PFSK-1 (cell line): ENCODE measurements around the gene ZNF644.

Source experiments
- FOXP2 ChIP-seq: optimal IDR thresholded peaks from 2 replicates; pipeline ENCODE3; 2011; ENCODE audit warnings: borderline replicate concordance, control low read depth, inconsistent platforms; ENCODE audit not compliant: insufficient read depth; ENCODE audit errors: extremely low read length, extremely low read depth
- POLR2AphosphoS5 ChIP-seq: IDR thresholded peaks from 2 replicates; pipeline ENCODE4 v1.6.1; 2012; ENCODE audit warnings: low read depth, mild to moderate bottlenecking, control low read depth, low read length, moderate library complexity
- SIN3A ChIP-seq: IDR thresholded peaks from 2 replicates; pipeline ENCODE4 v1.6.1; 2012; ENCODE audit warnings: mild to moderate bottlenecking, low read length, moderate library complexity, borderline replicate concordance; ENCODE audit not compliant: insufficient read depth
- TAF1 ChIP-seq: IDR thresholded peaks from 2 replicates; pipeline ENCODE4 v1.6.1; 2012; ENCODE audit warnings: low read length, control low read depth, borderline replicate concordance; ENCODE audit not compliant: insufficient read depth
- TF ChIP-seq, protein P1 (sequence below), 2 experiments: IDR thresholded peaks; 2 replicates each; pipeline versions ENCODE4 v1.6.1 to v1.8.0; 2011 to 2012; ENCODE audit warnings: low read depth in 2 of 2, low read length in 2 of 2, control low read depth in 1 of 2, inconsistent platforms in 1 of 2, mild to moderate bottlenecking in 1 of 2, moderate library complexity in 1 of 2; ENCODE audit not compliant: insufficient read depth in 1 of 2

ZNF644 gene

DNA sequence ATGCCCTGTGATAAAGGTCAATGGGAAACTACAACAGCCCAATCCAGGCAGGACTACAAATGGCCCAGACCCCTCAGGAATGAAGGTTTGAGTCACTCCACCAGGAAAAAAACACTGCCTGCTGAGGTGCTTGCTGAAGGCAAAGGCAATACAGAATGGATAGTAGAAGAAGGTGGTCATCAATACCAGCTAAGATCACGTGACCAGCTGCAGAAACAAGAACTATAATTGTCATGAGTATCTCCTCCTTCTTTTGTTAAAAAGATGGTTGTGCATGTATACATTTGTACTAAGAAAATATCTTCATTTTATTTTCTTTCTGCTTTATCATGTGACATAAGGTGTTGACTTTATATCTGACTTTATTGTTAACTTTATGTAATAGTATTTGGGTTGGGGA lies 23.4 kb upstream of the ZNF644 start:
- TF ChIP-seq POLR2AphosphoS5 = no peak
- TF ChIP-seq, protein P1, sequence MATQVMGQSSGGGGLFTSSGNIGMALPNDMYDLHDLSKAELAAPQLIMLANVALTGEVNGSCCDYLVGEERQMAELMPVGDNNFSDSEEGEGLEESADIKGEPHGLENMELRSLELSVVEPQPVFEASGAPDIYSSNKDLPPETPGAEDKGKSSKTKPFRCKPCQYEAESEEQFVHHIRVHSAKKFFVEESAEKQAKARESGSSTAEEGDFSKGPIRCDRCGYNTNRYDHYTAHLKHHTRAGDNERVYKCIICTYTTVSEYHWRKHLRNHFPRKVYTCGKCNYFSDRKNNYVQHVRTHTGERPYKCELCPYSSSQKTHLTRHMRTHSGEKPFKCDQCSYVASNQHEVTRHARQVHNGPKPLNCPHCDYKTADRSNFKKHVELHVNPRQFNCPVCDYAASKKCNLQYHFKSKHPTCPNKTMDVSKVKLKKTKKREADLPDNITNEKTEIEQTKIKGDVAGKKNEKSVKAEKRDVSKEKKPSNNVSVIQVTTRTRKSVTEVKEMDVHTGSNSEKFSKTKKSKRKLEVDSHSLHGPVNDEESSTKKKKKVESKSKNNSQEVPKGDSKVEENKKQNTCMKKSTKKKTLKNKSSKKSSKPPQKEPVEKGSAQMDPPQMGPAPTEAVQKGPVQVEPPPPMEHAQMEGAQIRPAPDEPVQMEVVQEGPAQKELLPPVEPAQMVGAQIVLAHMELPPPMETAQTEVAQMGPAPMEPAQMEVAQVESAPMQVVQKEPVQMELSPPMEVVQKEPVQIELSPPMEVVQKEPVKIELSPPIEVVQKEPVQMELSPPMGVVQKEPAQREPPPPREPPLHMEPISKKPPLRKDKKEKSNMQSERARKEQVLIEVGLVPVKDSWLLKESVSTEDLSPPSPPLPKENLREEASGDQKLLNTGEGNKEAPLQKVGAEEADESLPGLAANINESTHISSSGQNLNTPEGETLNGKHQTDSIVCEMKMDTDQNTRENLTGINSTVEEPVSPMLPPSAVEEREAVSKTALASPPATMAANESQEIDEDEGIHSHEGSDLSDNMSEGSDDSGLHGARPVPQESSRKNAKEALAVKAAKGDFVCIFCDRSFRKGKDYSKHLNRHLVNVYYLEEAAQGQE (IDR thresholded peaks at IDR 0.05; ENCODE audit: insufficient read depth in 1 of 2, low read depth in 2 of 2, low read length in 2 of 2) = no peak
- TF ChIP-seq SIN3A = no peak
- TF ChIP-seq TAF1 = no peak

DNA sequence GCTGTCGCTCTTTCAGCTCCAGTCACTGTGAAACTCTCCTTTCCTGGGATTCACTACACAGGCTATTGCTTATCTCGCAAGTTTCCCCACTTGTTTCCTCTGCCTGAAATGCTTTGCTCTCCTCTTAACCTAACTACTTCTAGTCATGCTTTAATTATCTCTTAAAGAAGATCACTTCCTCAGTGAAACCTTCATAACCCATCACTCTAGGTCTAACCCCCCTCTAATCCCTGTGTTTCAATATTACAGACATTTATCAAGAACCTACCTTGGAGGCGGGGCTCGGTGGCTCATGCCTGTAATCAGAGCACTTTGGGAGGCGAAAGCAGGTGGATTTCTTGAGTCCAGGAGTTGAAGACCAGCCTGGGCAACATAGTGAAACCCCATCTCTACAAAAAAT lies 16.7 kb upstream of the ZNF644 start:
- TF ChIP-seq POLR2AphosphoS5 = no peak
- TF ChIP-seq, protein P1 (IDR thresholded peaks at IDR 0.05; ENCODE audit: insufficient read depth in 1 of 2, low read depth in 2 of 2, low read length in 2 of 2) = no peak
- no peak for TF ChIP-seq SIN3A
- TF ChIP-seq FOXP2 = no peak
- TF ChIP-seq TAF1 = no peak

DNA sequence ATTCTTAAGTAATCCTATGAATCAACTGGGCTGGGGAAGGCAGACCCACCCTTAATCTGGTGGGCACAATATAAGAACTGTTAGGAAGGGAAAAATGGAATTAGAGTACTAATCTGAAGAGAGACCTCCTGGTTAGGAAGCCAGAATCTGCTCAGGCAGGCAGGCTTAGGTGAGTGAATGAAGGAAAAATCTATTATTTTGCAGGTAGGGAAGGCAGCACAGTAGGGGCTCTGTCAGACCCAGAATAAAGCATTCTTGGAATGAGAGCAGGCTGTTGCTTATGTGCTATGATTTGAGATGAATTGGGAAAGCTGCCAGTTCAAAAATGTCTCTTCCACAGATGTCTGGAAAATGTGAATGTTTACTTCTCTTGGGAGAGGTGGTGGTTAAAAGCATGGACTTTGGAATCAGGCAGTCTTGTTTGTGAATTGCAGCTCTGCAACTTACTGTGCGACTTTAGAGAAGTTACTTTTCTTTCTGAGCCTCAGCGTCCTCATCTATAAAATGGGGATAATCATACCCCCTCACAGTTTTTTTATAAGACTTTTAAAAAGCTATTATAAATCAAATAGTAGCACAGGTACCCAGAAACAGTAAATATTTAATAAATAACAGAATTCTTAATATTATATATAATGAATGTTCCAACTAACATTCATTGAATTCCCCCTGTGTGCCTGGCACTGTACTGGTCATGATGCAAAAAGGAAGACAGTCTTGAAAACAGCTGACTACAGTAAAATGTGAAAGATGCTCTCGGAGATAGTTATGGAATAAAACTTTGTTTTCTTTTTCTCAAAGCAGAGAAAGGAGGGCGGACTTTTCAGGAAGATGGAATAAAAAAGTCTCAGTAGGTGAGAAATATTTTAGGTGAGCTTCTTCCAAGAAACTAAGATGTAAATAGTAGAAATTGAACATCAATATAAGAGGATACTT lies 15.3 kb upstream of the ZNF644 start:
- TF ChIP-seq POLR2AphosphoS5 (no peak), TAF1 (no peak), FOXP2 (no peak), SIN3A (no peak)
- TF ChIP-seq, protein P1 (IDR thresholded peaks at IDR 0.05; ENCODE audit: insufficient read depth in 1 of 2, low read depth in 2 of 2, low read length in 2 of 2) = no peak

DNA sequence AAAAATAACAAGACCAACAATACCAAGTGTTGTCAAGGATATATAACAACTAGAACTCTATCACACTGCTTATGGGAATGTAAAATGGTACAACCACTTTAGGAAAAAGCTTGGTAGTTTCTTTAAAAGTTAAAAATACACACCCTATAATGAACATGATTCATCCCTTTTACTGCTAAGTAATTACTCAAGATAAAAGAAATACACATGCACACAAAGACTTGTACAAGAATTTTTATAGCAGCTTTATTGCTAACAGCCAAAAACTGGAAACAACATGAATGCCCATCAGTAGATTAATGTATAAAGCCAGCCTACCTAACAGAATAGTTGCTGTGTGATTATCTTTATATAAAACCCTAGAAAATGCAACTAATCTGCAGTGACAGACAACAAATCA lies 10.5 kb upstream of the ZNF644 start:
- TF ChIP-seq SIN3A = no peak
- no peak for TF ChIP-seq POLR2AphosphoS5
- TF ChIP-seq FOXP2 = no peak
- TF ChIP-seq, protein P1 (IDR thresholded peaks at IDR 0.05; ENCODE audit: insufficient read depth in 1 of 2, low read depth in 2 of 2, low read length in 2 of 2) = no peak
- no peak for TF ChIP-seq TAF1

- TF ChIP-seq, protein P1 (IDR thresholded peaks at IDR 0.05; ENCODE audit: insufficient read depth in 1 of 2, low read depth in 2 of 2, low read length in 2 of 2) = no peak
- no peak for TF ChIP-seq TAF1
- TF ChIP-seq SIN3A = no peak
- TF ChIP-seq POLR2AphosphoS5 = no peak
- no peak for TF ChIP-seq FOXP2
Measured at GRCh38 chr1:91031081-91031480, 9.2 kb upstream of the ZNF644 start.
